Loucy (cell line): Measurements from ENCODE around the gene TEX14.

Source experiments
- H2AFZ ChIP-seq: fragments of 200-600 bp; sonication (generic); 2 replicates; pipeline ENCODE4 v1.6.0; 2016; ENCODE audit warnings: antibody characterized with exemption, mild to moderate bottlenecking, low read length, moderate library complexity
- H3F3A ChIP-seq: fragments of 200-600 bp; 2 replicates; pipeline ENCODE4 v1.6.0; 2016; ENCODE audit warnings: antibody characterized with exemption, low read depth, mild to moderate bottlenecking
- H3K27me3 ChIP-seq: fragments of 200-600 bp; sonication (generic); 2 replicates; pipeline ENCODE4 v1.6.1; 2014; ENCODE audit warnings: low read length, mild to moderate bottlenecking; ENCODE audit not compliant: insufficient read depth, poor library complexity, severe bottlenecking
- H3K36me3 ChIP-seq: fragments of 200-600 bp; sonication (generic); 2 replicates; pipeline ENCODE4 v1.6.1; 2016; ENCODE audit warnings: low read length; ENCODE audit not compliant: insufficient read depth
- H3K4me1 ChIP-seq: fragments of 200-600 bp; sonication (generic); 2 replicates; pipeline ENCODE4 v1.5.1; 2014; ENCODE audit warnings: low read length, mild to moderate bottlenecking; ENCODE audit not compliant: insufficient read depth, poor library complexity, severe bottlenecking
- H3K4me2 ChIP-seq: fragments of 200-600 bp; sonication (generic); 2 replicates; pipeline ENCODE4 v1.6.0; 2014; ENCODE audit warnings: antibody characterized with exemption, low read length, low read depth, mild to moderate bottlenecking; ENCODE audit not compliant: poor library complexity, severe bottlenecking
- H3K4me3 ChIP-seq: fragments of 200-600 bp; sonication (generic); 2 replicates; pipeline ENCODE4 v1.5.1; 2014; ENCODE audit warnings: low read length, mild to moderate bottlenecking, mixed read lengths; ENCODE audit not compliant: poor library complexity, severe bottlenecking
- H3K79me2 ChIP-seq: fragments of 200-600 bp; sonication (generic); 2 replicates; pipeline ENCODE4 v1.6.1; 2014; ENCODE audit warnings: low read length; ENCODE audit not compliant: insufficient read depth
- H3K9ac ChIP-seq: fragments of 200-600 bp; sonication (generic); 2 replicates; pipeline ENCODE4 v1.6.0; 2014; ENCODE audit warnings: mild to moderate bottlenecking, low read depth, low read length, moderate library complexity; ENCODE audit not compliant: poor library complexity, severe bottlenecking
- H3K9me2 ChIP-seq: fragments of 200-600 bp; sonication (generic); replicated peaks from 2 replicates; pipeline ENCODE4 v1.6.1; 2016; ENCODE audit warnings: low read depth, low read length, mixed read lengths
- H3K9me3 ChIP-seq: fragments of 200-600 bp; sonication (generic); 2 replicates; pipeline ENCODE4 v1.6.1; 2014; ENCODE audit warnings: mild to moderate bottlenecking, antibody characterized with exemption, low read length, low read depth; ENCODE audit not compliant: insufficient read depth
- H4K20me1 ChIP-seq: fragments of 200-600 bp; sonication (generic); 2 replicates; pipeline ENCODE4 v1.6.0; 2014; ENCODE audit warnings: antibody characterized with exemption, low read length, mild to moderate bottlenecking; ENCODE audit not compliant: insufficient read depth, poor library complexity, severe bottlenecking
- CTCF ChIP-seq: fragments of 200-600 bp; sonication (generic); conservative IDR thresholded peaks from 2 replicates; pipeline ENCODE4 v1.5.1; 2014; ENCODE audit warnings: mild to moderate bottlenecking, antibody characterized with exemption, low read length
- EZH2phosphoT487 ChIP-seq: fragments of 200-600 bp; IDR thresholded peaks from 2 replicates; pipeline ENCODE4 v1.6.1; 2018; ENCODE audit warnings: antibody characterized with exemption, mild to moderate bottlenecking, moderate library complexity, borderline replicate concordance

Gene TEX14

DNA sequence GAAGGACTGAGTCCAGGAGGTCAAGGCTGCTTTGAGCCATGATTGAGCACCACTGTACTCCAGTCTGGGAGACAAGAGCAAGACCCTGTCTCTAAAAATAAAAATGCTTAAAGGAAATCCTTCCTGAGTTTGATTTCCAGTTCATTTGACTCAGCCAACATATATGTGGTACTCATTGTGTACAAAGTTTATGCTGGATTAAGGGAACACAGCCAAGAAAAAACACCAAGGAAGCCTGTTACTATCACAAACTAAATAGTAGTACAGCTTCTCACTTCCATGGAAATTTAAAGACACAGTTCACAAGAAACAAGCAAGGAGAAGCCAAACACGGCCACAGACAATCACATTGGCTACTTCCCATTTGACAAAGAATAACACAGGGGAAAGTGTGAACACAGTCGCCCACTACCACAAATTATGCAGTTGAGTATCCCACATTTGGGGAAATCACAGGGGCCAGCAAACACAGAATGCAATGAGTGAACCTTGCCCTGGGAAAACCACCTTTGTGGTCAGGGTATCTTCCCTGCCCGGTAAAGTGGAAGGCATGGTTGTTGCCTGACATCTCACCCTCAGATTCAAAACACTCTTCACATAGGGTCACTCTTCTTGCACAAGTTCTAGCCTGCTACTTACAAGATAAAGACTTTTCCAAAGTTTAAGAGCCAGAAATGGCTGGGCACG, 14.5 kb downstream of the TEX14 start:
- Histone ChIP-seq H2AFZ (no peak overlapping the region), H3K4me1 (peaks cover 3% of the 10 kb centered on the region), H3F3A (no peaks in the 10 kb centered on the region), H3K4me2 (no peak overlapping the region), H3K27me3 (peaks cover 4% of the 10 kb centered on the region), H3K9ac (no peak overlapping the region), H3K36me3 (no peaks in the 10 kb centered on the region), H4K20me1 (no peaks in the 10 kb centered on the region), H3K9me2 (no peaks in the 10 kb centered on the region), H3K9me3 (no peaks in the 10 kb centered on the region), H3K4me3 (no peak overlapping the region), H3K79me2 (no peaks in the 10 kb centered on the region)
- TF ChIP-seq EZH2phosphoT487 (no peak), CTCF (no peak)

DNA sequence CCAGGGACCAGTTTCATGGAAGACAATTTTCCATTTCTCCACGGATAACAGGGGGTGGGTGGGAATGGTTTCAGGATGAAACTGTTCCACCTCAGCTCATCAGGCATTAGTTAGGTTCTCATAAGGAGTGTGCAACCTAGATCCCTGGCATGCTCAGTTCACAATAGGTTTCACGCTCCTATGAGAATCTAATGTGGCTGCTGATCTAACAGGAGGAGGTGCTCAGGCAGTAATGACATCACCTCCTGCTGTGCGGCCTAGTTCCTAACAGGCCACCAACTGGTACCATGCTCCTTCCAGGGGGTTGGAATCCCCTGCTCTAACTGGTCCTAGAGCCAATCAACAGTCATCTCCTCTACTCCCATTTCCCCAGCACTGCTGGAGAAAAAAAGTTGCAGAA, 19.9 kb downstream of the TEX14 start:
- Histone ChIP-seq H2AFZ (no peak overlapping the region), H3F3A (no peaks in the 10 kb centered on the region), H3K9me2 (no peaks in the 10 kb centered on the region), H3K27me3 (no peaks in the 10 kb centered on the region), H3K9me3 (no peaks in the 10 kb centered on the region), H3K79me2 (no peaks in the 10 kb centered on the region), H3K4me1 (no peaks in the 10 kb centered on the region), H3K36me3 (no peaks in the 10 kb centered on the region), H4K20me1 (no peaks in the 10 kb centered on the region), H3K4me2 (no peak overlapping the region), H3K9ac (no peak overlapping the region), H3K4me3 (no peak overlapping the region)
- no peak for TF ChIP-seq CTCF
- TF ChIP-seq EZH2phosphoT487 = no peak

DNA sequence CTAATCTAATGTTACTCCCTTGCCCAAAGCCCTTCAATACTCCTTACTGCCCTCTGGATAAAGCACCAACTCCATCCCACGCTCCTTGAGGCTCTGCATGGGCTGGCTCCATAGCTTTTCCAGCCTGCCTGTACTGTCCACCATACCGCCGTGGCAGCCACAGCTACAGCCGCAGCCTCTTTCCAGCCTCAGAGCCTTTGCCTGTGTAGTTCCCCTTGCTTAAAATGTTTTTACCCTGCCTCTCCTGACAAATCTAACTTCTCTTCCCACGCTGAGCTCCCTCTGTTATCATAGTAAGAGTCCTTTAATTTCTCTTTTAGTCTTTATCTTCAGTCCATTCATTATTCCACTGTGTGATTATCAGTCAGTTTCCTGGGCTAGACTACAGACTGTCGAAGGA, 22.0 kb downstream of the TEX14 start:
- H3K79me2 ChIP-seq = no peaks in the 10 kb centered on the region
- no peak overlapping the region for H3K4me2 ChIP-seq
- H3K4me3 ChIP-seq = no peak overlapping the region
- TF ChIP-seq CTCF (no peak), EZH2phosphoT487 (no peak)
- no peaks in the 10 kb centered on the region for H3K9me2 ChIP-seq
- H4K20me1 ChIP-seq = no peaks in the 10 kb centered on the region
- H2AFZ ChIP-seq = no peak overlapping the region
- H3F3A ChIP-seq = no peaks in the 10 kb centered on the region
- H3K9ac ChIP-seq = no peak overlapping the region
- H3K27me3 ChIP-seq = no peaks in the 10 kb centered on the region
- H3K9me3 ChIP-seq = no peaks in the 10 kb centered on the region
- H3K36me3 ChIP-seq = no peaks in the 10 kb centered on the region
- H3K4me1 ChIP-seq = no peaks in the 10 kb centered on the region
